Natural killer cell (primary cell): ENCODE measurements around the gene CRYBG1. TPM values are rescaled to one million over a fixed set of nuclear protein-coding genes. Genes with fewer than 3 reads are reported as not detected.

Source experiments
- ATAC-seq, 3 donors: fragments of 150-1000 bp in 2 of 3; fragments of 200-7000 bp in 1 of 3; cut with Tn5 transposase; 1 replicate in 1 of 3; 2 replicates in 2 of 3; pipeline ENCODE4 v1.10.0; 2021; ENCODE audit warnings: mild to moderate bottlenecking in 2 of 3, moderate library complexity in 2 of 3
- DNase-seq, 2 donors: peaks; one replicate each; pipeline versions ENCODE4 v3.0.0 to v3.0.0-alpha.2; 2013 to 2021; ENCODE audit warnings: mixed read lengths in 1 of 2
- H3K27ac ChIP-seq: one replicate; pipeline ENCODE4 v1.5.1; 2013; ENCODE audit warnings: mild to moderate bottlenecking, low read length
- H3K27me3 ChIP-seq: one replicate; pipeline ENCODE4 v1.6.1; 2013; ENCODE audit warnings: low read length; ENCODE audit not compliant: control insufficient read depth, insufficient read depth
- H3K36me3 ChIP-seq: one replicate; pipeline ENCODE4 v1.6.1; 2013; ENCODE audit warnings: low read length; ENCODE audit not compliant: control insufficient read depth, insufficient read depth
- H3K4me1 ChIP-seq: one replicate; pipeline ENCODE4 v1.6.1; 2013; ENCODE audit warnings: low read length; ENCODE audit not compliant: control insufficient read depth, insufficient read depth
- H3K4me3 ChIP-seq: one replicate; pipeline ENCODE4 v1.5.1; 2013; ENCODE audit warnings: low read length
- H3K9me3 ChIP-seq: one replicate; pipeline ENCODE4 v1.6.1; 2013; ENCODE audit warnings: low read length; ENCODE audit not compliant: control insufficient read depth, insufficient read depth
- H3K27ac Mint-ChIP-seq, 2 donors: one replicate each; pipeline ENCODE4 v1.8.0; 2022; ENCODE audit warnings: mild to moderate bottlenecking in 2 of 2, mixed read lengths in 2 of 2, moderate library complexity in 1 of 2
- H3K27me3 Mint-ChIP-seq, 2 donors: one replicate each; pipeline ENCODE4 v1.8.0; 2022; ENCODE audit warnings: low read depth in 2 of 2, mixed read lengths in 2 of 2
- H3K36me3 Mint-ChIP-seq: one replicate; pipeline ENCODE4 v1.8.0; 2022; ENCODE audit warnings: mixed read lengths
- H3K4me1 Mint-ChIP-seq, 2 donors: one replicate each; pipeline ENCODE4 v1.8.0; 2022; ENCODE audit warnings: mixed read lengths in 2 of 2
- H3K4me3 Mint-ChIP-seq: one replicate; pipeline ENCODE4 v1.8.0; 2022; ENCODE audit warnings: mild to moderate bottlenecking, moderate library complexity, mixed read lengths
- H3K9me3 Mint-ChIP-seq, 2 donors: one replicate each; pipeline ENCODE4 v1.8.0; 2022; ENCODE audit warnings: mixed read lengths in 2 of 2
- CTCF ChIP-seq: fragments of 200-600 bp; IDR thresholded peaks from one replicate; pipeline ENCODE4 v1.8.0; 2022; ENCODE audit warnings: antibody characterized with exemption
- WGBS: methylation state at CpG from one replicate; pipeline ENCODE4 v1.1.7; 2013; ENCODE audit warnings: missing lambda C conversion rate; ENCODE audit not compliant: insufficient coverage; 5-methylcytosine and 5-hydroxymethylcytosine counted together
- intact Hi-C: fragments of 100-400 bp; cut with micrococcal nuclease; formaldehyde crosslinking; loops from one replicate; pipeline ENCODE4 v1.14.2; 2022
- total RNA-seq, 4 donors: library from RNA; stranded (reverse); fragments of 120-200 nt in 1 of 4; gene quantifications; one replicate each; pipeline versions ENCODE4 v1.2.3 to v1.2.4, GENCODE V29; 2013 to 2022

The CRYBG1 gene
- total RNA-seq, 3 donors from 2014 or later (not counting 1 experiment from before 2014, with no cell fraction given) = 16.3 to 21.8 (median 17.5) TPM

- Mint-ChIP-seq H3K9me3 (no peaks in the 10 kb centered on the region), H3K4me1 (peaks cover 0 to 5% of the 10 kb centered on the region in 2 donors), H3K4me3 (no peak overlapping the region), H3K27ac (no peak overlapping the region), H3K27me3 (peaks cover 9 to 15% of the 10 kb centered on the region in 2 donors), H3K36me3 (no peaks in the 10 kb centered on the region)
- Histone ChIP-seq H3K27ac (no peak overlapping the region), H3K4me1 (no peaks in the 10 kb centered on the region), H3K4me3 (no peak overlapping the region), H3K36me3 (no peaks in the 10 kb centered on the region), H3K27me3 (no peaks in the 10 kb centered on the region), H3K9me3 (no peaks in the 10 kb centered on the region)
- ATAC-seq (no peak), DNase-seq (no peak)
- no peak for TF ChIP-seq CTCF
- WGBS = no CpG with 5 or more reads among the region's 1 CpG
- intact Hi-C loops = no loop called here
Observed at GRCh38 chr6:106490436-106490835, 129.9 kb downstream of the CRYBG1 start.

GRCh38 chr6:106490974-106491373 is 130.5 kb downstream of the CRYBG1 start:
- H3K4me3 ChIP-seq = no peak overlapping the region
- ATAC-seq (no peak), DNase-seq (no peak)
- Mint-ChIP-seq H3K27me3 (peaks cover 9 to 15% of the 10 kb centered on the region in 2 donors), H3K36me3 (no peaks in the 10 kb centered on the region), H3K27ac (no peak overlapping the region), H3K4me3 (no peak overlapping the region), H3K9me3 (no peaks in the 10 kb centered on the region), H3K4me1 (peaks cover 0 to 5% of the 10 kb centered on the region in 2 donors)
- intact Hi-C loops = no loop called here
- no peak for TF ChIP-seq CTCF
- no peaks in the 10 kb centered on the region for H3K27me3 ChIP-seq
- H3K36me3 ChIP-seq = no peaks in the 10 kb centered on the region
- no peak overlapping the region for H3K27ac ChIP-seq
- H3K9me3 ChIP-seq = no peaks in the 10 kb centered on the region
- H3K4me1 ChIP-seq = no peaks in the 10 kb centered on the region
- WGBS = 91% methylated on average over 2 of the region's 3 CpGs

- no peak for DNase-seq
- no peak overlapping the region for H3K27ac Mint-ChIP-seq
Observed at GRCh38 chr6:106495014-106495413, 134.5 kb downstream of the CRYBG1 start.

More at GRCh38 chr6:106495014-106495413, 134.5 kb downstream of the CRYBG1 start:
- no peak overlapping the region for H3K4me3 ChIP-seq
- no peak overlapping the region for H3K27ac ChIP-seq
- Mint-ChIP-seq H3K4me3 (no peak overlapping the region), H3K4me1 (peaks cover 0 to 5% of the 10 kb centered on the region in 2 donors), H3K36me3 (no peaks in the 10 kb centered on the region), H3K27me3 (peaks cover 6 to 11% of the 10 kb centered on the region in 2 donors), H3K9me3 (no peaks in the 10 kb centered on the region)
- no peaks in the 10 kb centered on the region for H3K36me3 ChIP-seq
- intact Hi-C loops = no loop called here
- TF ChIP-seq CTCF = no peak
- ATAC-seq = no peak
- H3K27me3 ChIP-seq = no peaks in the 10 kb centered on the region
- 87% methylated on average over 2 of the region's 3 CpGs for WGBS
- no peaks in the 10 kb centered on the region for H3K9me3 ChIP-seq
- H3K4me1 ChIP-seq = no peaks in the 10 kb centered on the region
